H1 (cell line): ENCODE results near the gene XRCC6. TPM values are rescaled to one million over a fixed set of nuclear protein-coding genes. Genes with fewer than 3 reads are reported as not detected.

Experiments used
- CTCF ChIA-PET: fragments of 300-600 bp; sonication (Branson Sonifier 250); formaldehyde crosslinking; loops from one replicate; lab custom pipeline; 2021; ENCODE audit not compliant: partially characterized antibody; lab: Charles Lee
- POLR2A ChIA-PET: fragments of 300-600 bp; sonication (Branson Sonifier 250); formaldehyde crosslinking; loops from one replicate; lab custom pipeline; 2021; ENCODE audit warnings: inconsistent platforms; ENCODE audit not compliant: partially characterized antibody; lab: Charles Lee
- DNase-seq, 2 experiments: peaks; one replicate each; pipeline versions ENCODE4 v3.0.0 to v3.0.0-alpha.2; 2010 to 2022; ENCODE audit warnings: low spot score in 2 of 2, low read depth in 1 of 2, mixed read lengths in 1 of 2
- FAIRE-seq: peaks from 2 replicates; lab custom pipeline; 2011; peaks lifted over from hg19 to GRCh38; lab: Jason Lieb, UNC
- H2AFZ ChIP-seq: 2 replicates; pipeline ENCODE4 v1.8.1; 2012; ENCODE audit warnings: low read length, inconsistent platforms
- H2AK5ac ChIP-seq: 2 replicates; pipeline ENCODE4 v1.6.1; 2013; ENCODE audit warnings: low read depth, low read length
- H2BK120ac ChIP-seq: replicated peaks from 2 replicates; pipeline ENCODE3; 2013; ENCODE audit warnings: low read depth, low read length, inconsistent platforms
- H2BK12ac ChIP-seq: 2 replicates; pipeline ENCODE4 v1.6.1; 2013; ENCODE audit warnings: low read depth, low read length
- H2BK15ac ChIP-seq: 2 replicates; pipeline ENCODE4 v1.6.1; 2013; ENCODE audit warnings: low read length
- H2BK20ac ChIP-seq: 2 replicates; pipeline ENCODE4 v1.6.1; 2013; ENCODE audit warnings: low read length
- H2BK5ac ChIP-seq: 2 replicates; pipeline ENCODE4 v1.6.1; 2013; ENCODE audit warnings: low read depth, low read length
- H3K14ac ChIP-seq: 2 replicates; pipeline ENCODE4 v1.6.1; 2013; ENCODE audit warnings: inconsistent platforms; ENCODE audit not compliant: insufficient read length
- H3K18ac ChIP-seq: 2 replicates; pipeline ENCODE4 v1.6.1; 2013; ENCODE audit warnings: low read length; ENCODE audit errors: extremely low read depth
- H3K23ac ChIP-seq: 2 replicates; pipeline ENCODE4 v1.6.1; 2013; ENCODE audit warnings: inconsistent platforms; ENCODE audit not compliant: insufficient read length
- H3K23me2 ChIP-seq: 2 replicates; pipeline ENCODE4 v1.6.1; 2013; ENCODE audit warnings: low read depth, low read length
- H3K27ac ChIP-seq: 2 replicates; pipeline ENCODE4 v1.6.1; 2011; ENCODE audit warnings: low read depth, low read length, inconsistent platforms
- H3K27me3 ChIP-seq, 4 experiments: replicated peaks in 1 of 4; 1 replicate in 1 of 4; 2 replicates in 3 of 4; pipeline versions ENCODE4 v1.6.1 to v1.8.1; 2011 to 2013; ENCODE audit warnings: low read length in 3 of 4, mild to moderate bottlenecking in 3 of 4, inconsistent platforms in 2 of 4, mixed read lengths in 2 of 4, moderate library complexity in 1 of 4; ENCODE audit not compliant: control insufficient read depth in 3 of 4, insufficient read depth in 3 of 4; ENCODE audit errors: extremely low read depth in 1 of 4
- H3K36me3 ChIP-seq, 4 experiments: 2 replicates each; pipeline versions ENCODE4 v1.6.1 to v1.8.1; 2011 to 2013; ENCODE audit warnings: mild to moderate bottlenecking in 4 of 4, low read length in 3 of 4, moderate library complexity in 2 of 4, control low read depth in 1 of 4, inconsistent platforms in 1 of 4; ENCODE audit not compliant: insufficient read depth in 4 of 4, control insufficient read depth in 2 of 4
- H3K4ac ChIP-seq: replicated peaks from 2 replicates; pipeline ENCODE3; 2013; ENCODE audit warnings: low read length, low read depth, mixed read lengths, inconsistent platforms; ENCODE audit not compliant: insufficient read length
- H3K4me1 ChIP-seq, 4 experiments: replicated peaks in 1 of 4; 1 replicate in 1 of 4; 2 replicates in 3 of 4; pipeline versions ENCODE4 v1.6.1 to v1.8.1; 2011 to 2013; ENCODE audit warnings: low read length in 3 of 4, inconsistent platforms in 2 of 4, mixed read lengths in 1 of 4; ENCODE audit not compliant: insufficient read depth in 4 of 4, control insufficient read depth in 3 of 4
- H3K4me2 ChIP-seq, 2 experiments: 2 replicates each; pipeline versions ENCODE4 v1.6.1 to v1.8.1; 2011 to 2013; ENCODE audit warnings: low read depth in 2 of 2, low read length in 2 of 2, control low read depth in 1 of 2, inconsistent platforms in 1 of 2, mild to moderate bottlenecking in 1 of 2; ENCODE audit not compliant: insufficient read depth in 1 of 2
- H3K4me3 ChIP-seq, 4 experiments: fragments of 200-600, 300-600 bp in 1 of 4; sonication (generic), shearing (Covaris generic), sonication (Bioruptor Twin) in 1 of 4; 2 replicates each; pipeline versions ENCODE4 v1.5.1 to v1.8.1; 2011 to 2016; ENCODE audit warnings: low read length in 4 of 4, low read depth in 3 of 4, control low read depth in 2 of 4, inconsistent platforms in 2 of 4, mild to moderate bottlenecking in 2 of 4, mixed read lengths in 1 of 4, moderate library complexity in 1 of 4; ENCODE audit not compliant: insufficient read depth in 2 of 4; ENCODE audit errors: extremely low read depth in 1 of 4
- H3K56ac ChIP-seq: replicated peaks from 2 replicates; pipeline ENCODE3; 2013; ENCODE audit warnings: low read depth, mild to moderate bottlenecking, mixed read lengths, low read length, inconsistent platforms; ENCODE audit not compliant: insufficient read length
- H3K79me1 ChIP-seq: 2 replicates; pipeline ENCODE4 v1.6.1; 2013; ENCODE audit warnings: low read depth, low read length, control low read depth
- H3K79me2 ChIP-seq, 2 experiments: 2 replicates each; pipeline versions ENCODE4 v1.6.1 to v1.8.1; 2012 to 2013; ENCODE audit warnings: low read length in 2 of 2, mild to moderate bottlenecking in 2 of 2, inconsistent platforms in 1 of 2; ENCODE audit not compliant: insufficient read depth in 2 of 2, control insufficient read depth in 1 of 2
- H3K9ac ChIP-seq, 4 experiments: replicated peaks in 1 of 4; 1 replicate in 1 of 4; 2 replicates in 3 of 4; pipeline versions ENCODE4 v1.6.1 to v1.8.1; 2011 to 2013; ENCODE audit warnings: low read depth in 3 of 4, low read length in 3 of 4, control low read depth in 2 of 4, mild to moderate bottlenecking in 2 of 4, moderate library complexity in 2 of 4, inconsistent platforms in 1 of 4; ENCODE audit errors: extremely low read depth in 1 of 4
- H3K9me3 ChIP-seq, 2 experiments: 2 replicates each; pipeline versions ENCODE4 v1.6.1 to v1.8.1; 2012 to 2013; ENCODE audit warnings: mild to moderate bottlenecking in 2 of 2, moderate library complexity in 2 of 2, control low read depth in 1 of 2, inconsistent platforms in 1 of 2, low read depth in 1 of 2, low read length in 1 of 2, mixed read lengths in 1 of 2; ENCODE audit not compliant: insufficient read depth in 2 of 2
- H4K20me1 ChIP-seq, 2 experiments: replicated peaks in 1 of 2; 2 replicates each; pipeline versions ENCODE3 to v1.8.1; 2011 to 2013; ENCODE audit warnings: inconsistent platforms in 2 of 2, low read length in 2 of 2, mild to moderate bottlenecking in 1 of 2; ENCODE audit not compliant: insufficient read depth in 2 of 2, control insufficient read depth in 1 of 2
- H4K5ac ChIP-seq: 2 replicates; pipeline ENCODE4 v1.6.1; 2013; ENCODE audit warnings: low read length, low read depth, mixed read lengths, inconsistent platforms; ENCODE audit not compliant: insufficient read length
- H4K8ac ChIP-seq: 2 replicates; pipeline ENCODE4 v1.8.0; 2013; ENCODE audit warnings: mild to moderate bottlenecking, moderate library complexity, low read length, inconsistent platforms; ENCODE audit not compliant: insufficient read depth; ENCODE audit errors: extremely low read depth
- H4K91ac ChIP-seq: replicated peaks from 2 replicates; pipeline ENCODE3; 2013; ENCODE audit warnings: low read length, mixed read lengths, inconsistent platforms; ENCODE audit not compliant: insufficient read length
- CEBPB ChIP-seq: IDR thresholded peaks from 2 replicates; pipeline ENCODE4 v1.6.1; 2012; ENCODE audit warnings: low read depth, low read length
- CTBP2 ChIP-seq: IDR thresholded peaks from 2 replicates; pipeline ENCODE4 v1.7.0; 2011; ENCODE audit warnings: borderline replicate concordance, mild to moderate bottlenecking, moderate library complexity, mixed read lengths, low read length; ENCODE audit not compliant: insufficient read depth, insufficient read length
- EGR1 ChIP-seq: IDR thresholded peaks from 2 replicates; pipeline ENCODE4 v1.6.1; 2011; ENCODE audit warnings: low read depth, low read length, borderline replicate concordance
- NRF1 ChIP-seq: IDR thresholded peaks from 2 replicates; pipeline ENCODE4 v1.6.1; 2011; ENCODE audit warnings: mild to moderate bottlenecking, low read depth, low read length, improper control_type of control experiment
- RAD21 ChIP-seq, 2 experiments: IDR thresholded peaks in 1 of 2; conservative IDR thresholded peaks in 1 of 2; 2 replicates each; pipeline ENCODE4 v1.6.1; 2011; ENCODE audit warnings: low read depth in 2 of 2, low read length in 2 of 2, improper control_type of control experiment in 1 of 2, inconsistent platforms in 1 of 2, mild to moderate bottlenecking in 1 of 2, moderate library complexity in 1 of 2
- RBBP5 ChIP-seq: IDR thresholded peaks from 2 replicates; pipeline ENCODE4 v1.7.1; 2012; ENCODE audit warnings: low read depth, mild to moderate bottlenecking, inconsistent platforms, low read length, moderate library complexity, borderline replicate concordance
- TAF1 ChIP-seq: IDR thresholded peaks from 2 replicates; pipeline ENCODE4 v1.6.1; 2011; ENCODE audit warnings: mild to moderate bottlenecking, low read depth, low read length
- WGBS, 2 experiments: shearing (Covaris generic) in 1 of 2; methylation state at CpG; one replicate each; pipeline versions ENCODE4 v1.1.6 to v1.1.7; 2013 to 2015; ENCODE audit warnings: low lambda C conversion rate in 2 of 2, mixed read lengths in 2 of 2, inconsistent platforms in 1 of 2, low coverage in 1 of 2, missing lambda C conversion rate in 1 of 2; ENCODE audit not compliant: insufficient replicate concordance in 2 of 2, insufficient coverage in 1 of 2, insufficient read length in 1 of 2; ENCODE audit errors: extremely low coverage in 1 of 2, missing lambda C conversion rate in 1 of 2; 5-methylcytosine and 5-hydroxymethylcytosine counted together
- polyA plus RNA-seq, 7 experiments: library from polyadenylated mRNA; depleted of rRNA in 3 of 7; stranded (reverse) in 5 of 7; unstranded in 2 of 7; fragments of >200 nt in 5 of 7; fragments of 200-250 nt in 2 of 7; gene quantifications; 1 replicate in 5 of 7; 2 replicates in 1 of 7; 4 replicates in 1 of 7; pipeline versions ENCODE4 v1.2.1 to v1.2.3, GENCODE V29; 2011 to 2013; ENCODE audit warnings: missing spikeins in 2 of 7, mixed read lengths in 2 of 7
- total RNA-seq: library from RNA; stranded (reverse); fragmentation: NEBNext Ultra II Directional; extraction: Animal tissue kit (Norgen Biotek cat#: 25700); gene quantifications from 2 replicates; pipeline ENCODE4 v1.2.1, GENCODE V29; 2021

XRCC6 gene
- total and polyA plus RNA-seq, 2 of the 8 experiments (the other 6 are each of a cell fraction or from before 2014, with no cell fraction given) = 150 to 490 TPM

GRCh38 chr22:41713004-41713403, 91.9 kb downstream of the XRCC6 start:
- no peak overlapping the region for H2BK15ac ChIP-seq
- 95% methylated on average over 9 of the region's 9 CpGs; no CpG with 5 or more reads in 1 of the 2 experiments for WGBS, 2 experiments
- H4K91ac ChIP-seq = no peak overlapping the region
- DNase-seq = no peak
- H3K23me2 ChIP-seq = no peaks in the 10 kb centered on the region
- no peak overlapping the region for H3K14ac ChIP-seq
- no peak overlapping the region for H3K4ac ChIP-seq
- H4K20me1 ChIP-seq = no peaks in the 10 kb centered on the region
- no peak overlapping the region for H4K8ac ChIP-seq
- H2BK20ac ChIP-seq = no peak overlapping the region
- H3K18ac ChIP-seq = no peak overlapping the region
- FAIRE-seq = no peak
- no peaks in the 10 kb centered on the region for H3K79me1 ChIP-seq
- no peak overlapping the region for H2AFZ ChIP-seq
- POLR2A ChIA-PET = interaction anchor here (0.9 kb wide), 1 partner anchor 9 kb away, joined by 3 read pairs; no protein-coding TSS in a partner anchor
- no peak overlapping the region for H3K23ac ChIP-seq
- CTCF ChIA-PET = interaction anchor here (0.5 to 4.0 kb wide), 3 partner anchors 10 to 16 kb away, joined by 3 to 18 read pairs (median 3); no protein-coding TSS in a partner anchor
- H3K79me2 ChIP-seq = no peaks in the 10 kb centered on the region
- H2BK5ac ChIP-seq = no peak overlapping the region
- no peak overlapping the region for H3K9ac ChIP-seq
- H2AK5ac ChIP-seq = no peak overlapping the region
- no peaks in the 10 kb centered on the region for H3K9me3 ChIP-seq
- no peaks in the 10 kb centered on the region for H3K36me3 ChIP-seq
- no peaks in the 10 kb centered on the region; a peak in 2 of 7 replicates for H3K27me3 ChIP-seq
- H3K27ac ChIP-seq = no peak overlapping the region
- H4K5ac ChIP-seq = no peak overlapping the region
- no peak overlapping the region for H3K56ac ChIP-seq
- H3K4me3 ChIP-seq = no peak overlapping the region
- no peak overlapping the region for H2BK120ac ChIP-seq
- H2BK12ac ChIP-seq = no peak overlapping the region
- no peak overlapping the region for H3K4me2 ChIP-seq
- no peaks in the 10 kb centered on the region for H3K4me1 ChIP-seq
- TF ChIP-seq CEBPB (no peak), EGR1 (no peak), RAD21 (IDR thresholded peaks at IDR 0.05 in 1 of 2, conservative IDR thresholded peaks at IDR 0.05 in 1 of 2; ENCODE audit: low read depth in 2 of 2, low read length in 2 of 2) (no peak), CTBP2 (no peak), TAF1 (no peak), NRF1 (no peak), RBBP5 (no peak)
